ENCODE measurements around the gene SUCLG2. TPM values are rescaled to one million over a fixed set of nuclear protein-coding genes. Genes with fewer than 3 reads are reported as not detected.
"Not testable (repeated sequence)": the region's sequence is repeated elsewhere in the genome, so short reads cannot be mapped to it uniquely, and the experiment has no call there.

Gene SUCLG2
- total RNA-seq, 1 experiment from 2014 or later: 49.0 TPM

DNA sequence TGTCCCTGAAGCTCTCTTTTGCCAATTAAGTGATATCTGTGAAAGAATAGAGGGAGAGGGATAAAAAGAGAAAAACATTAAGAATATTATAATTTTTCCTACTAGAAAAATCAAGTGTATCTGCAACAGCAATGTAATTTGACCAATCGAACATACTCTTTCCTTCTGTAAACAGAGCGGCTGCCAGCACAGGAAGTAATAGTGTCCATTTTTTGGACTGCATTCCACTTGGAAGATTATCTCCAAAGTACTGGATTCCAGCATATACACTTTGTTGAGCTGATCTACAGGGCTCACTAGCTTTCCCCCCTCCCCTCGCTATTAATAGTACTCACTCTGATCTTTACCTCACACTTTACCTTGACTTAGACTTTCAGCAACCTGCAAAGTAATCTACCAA, 90.4 kb downstream of the SUCLG2 start:
- no peak for DNase-seq (ENCODE audit: extremely low read depth, low read depth)

DNA sequence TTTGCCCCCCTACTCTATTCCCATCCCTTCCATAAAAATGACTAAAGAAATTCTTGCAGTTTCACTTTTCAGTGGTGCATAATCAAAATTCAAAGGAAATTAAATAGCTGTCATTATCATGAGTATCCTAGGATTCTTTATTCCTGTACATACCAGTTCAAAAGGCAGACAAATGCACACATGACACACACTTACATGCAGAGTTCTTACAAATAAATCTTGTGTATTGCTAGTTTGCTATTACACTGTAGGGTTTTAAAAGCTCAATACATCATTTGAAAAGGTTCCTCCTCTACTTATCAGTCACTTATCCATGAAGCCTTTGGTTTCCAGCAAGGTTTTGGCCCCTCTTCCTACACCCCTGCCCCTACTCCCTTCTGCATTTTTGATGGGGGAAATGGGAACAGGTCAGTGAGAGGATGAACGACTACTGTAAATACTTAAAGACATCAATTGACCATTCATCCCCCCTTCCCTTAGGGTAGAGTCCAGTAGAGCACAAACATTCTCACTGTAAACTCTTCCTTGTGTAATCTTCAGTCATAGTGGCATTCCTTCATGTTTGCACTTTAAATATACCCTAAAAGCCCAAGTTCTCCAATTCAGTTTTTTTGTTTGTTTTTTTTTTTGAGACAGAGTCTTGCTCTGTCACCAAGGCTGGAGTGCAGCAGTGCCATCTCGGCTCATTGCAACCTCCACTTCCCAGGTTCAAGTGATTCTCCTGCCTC, 92.6 kb downstream of the SUCLG2 start:
- DNase-seq (ENCODE audit: extremely low read depth, low read depth): no peak

GRCh38 chr3:67561266-67561665, 93.1 kb downstream of the SUCLG2 start:
- DNase-seq (ENCODE audit: extremely low read depth, low read depth): no peak

GRCh38 chr3:67559029-67559605, 95.3 kb downstream of the SUCLG2 start:
- DNase-seq (ENCODE audit: extremely low read depth, low read depth): no peak

DNA sequence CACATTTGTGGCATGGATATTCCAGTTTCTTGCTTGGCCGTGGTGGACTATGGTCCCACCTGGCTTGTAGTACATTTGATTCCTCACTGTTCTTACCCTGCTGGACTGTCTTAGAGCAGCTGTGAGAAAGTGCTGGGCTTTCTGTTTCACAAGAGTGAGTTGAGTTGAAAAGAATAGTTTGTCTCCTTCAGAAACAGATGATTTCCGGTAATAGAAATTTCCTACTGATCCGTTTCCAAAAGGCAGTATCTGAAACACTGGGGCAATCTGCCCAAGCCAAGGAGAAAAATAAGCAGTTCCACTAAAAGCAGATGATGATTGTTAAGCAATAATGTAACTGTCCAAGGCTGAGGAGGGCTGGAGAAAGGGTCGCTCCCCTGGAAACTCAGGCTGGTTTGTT, 96.0 kb downstream of the SUCLG2 start:
- no peak for DNase-seq (ENCODE audit: extremely low read depth, low read depth)

DNA sequence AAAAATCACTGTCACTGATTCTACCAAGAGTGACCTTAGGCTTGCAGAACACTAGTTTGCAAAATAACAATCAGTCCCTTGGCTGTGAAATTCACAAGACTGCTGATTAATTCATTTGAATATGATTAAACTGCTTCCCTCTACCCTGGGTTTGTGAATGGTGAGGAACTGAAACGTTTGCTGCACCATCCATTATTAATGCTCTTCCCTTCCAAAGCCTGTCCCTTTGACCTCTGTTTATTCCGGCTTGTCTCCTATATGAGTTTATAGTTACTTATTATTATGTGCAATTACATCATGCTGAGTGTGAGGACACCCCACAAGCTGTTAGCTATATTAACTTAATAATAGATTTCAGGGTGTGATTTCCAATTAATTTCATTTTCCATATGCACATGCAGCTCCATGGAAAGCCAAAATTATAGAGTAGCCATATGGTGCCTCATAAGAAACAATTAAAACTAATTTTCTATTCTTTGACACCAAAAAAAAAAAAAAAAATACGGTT, 96.5 kb downstream of the SUCLG2 start:
- DNase-seq (ENCODE audit: extremely low read depth, low read depth): no peak

DNA sequence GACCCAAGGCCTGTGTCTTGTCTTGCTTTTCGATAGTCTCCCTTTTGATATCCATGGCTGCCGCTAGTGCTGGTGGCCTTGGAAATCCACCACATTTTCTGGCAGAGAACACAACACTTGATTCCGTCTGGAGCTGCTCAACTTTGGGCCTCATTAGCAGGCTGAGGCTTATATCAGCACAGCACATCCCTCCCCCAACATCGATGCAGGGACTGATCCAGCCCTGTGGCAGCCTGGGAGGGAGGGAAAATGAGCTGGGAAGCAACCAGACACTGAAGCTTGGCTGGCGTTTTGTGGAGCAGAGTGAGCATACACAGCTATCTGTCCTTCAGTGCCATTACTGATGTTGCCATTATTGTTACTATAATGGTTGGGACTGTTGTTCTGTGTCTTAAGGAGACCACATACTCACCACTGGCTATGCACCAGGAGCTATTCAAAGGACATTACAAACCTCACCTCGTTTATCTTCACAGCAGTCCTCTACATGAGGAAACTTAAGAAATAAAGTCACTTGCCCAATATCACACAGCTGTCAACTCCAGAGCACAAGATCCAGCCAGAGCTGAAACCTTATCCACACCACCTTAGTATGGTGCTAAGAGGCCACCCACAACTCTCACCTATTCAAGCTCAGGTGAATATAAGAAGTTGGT, 102.9 kb downstream of the SUCLG2 start:
- no peak for DNase-seq (ENCODE audit: extremely low read depth, low read depth)

- no peak for DNase-seq (ENCODE audit: extremely low read depth, low read depth)
Observed at GRCh38 chr3:67550541-67550940, 103.9 kb downstream of the SUCLG2 start.

DNA sequence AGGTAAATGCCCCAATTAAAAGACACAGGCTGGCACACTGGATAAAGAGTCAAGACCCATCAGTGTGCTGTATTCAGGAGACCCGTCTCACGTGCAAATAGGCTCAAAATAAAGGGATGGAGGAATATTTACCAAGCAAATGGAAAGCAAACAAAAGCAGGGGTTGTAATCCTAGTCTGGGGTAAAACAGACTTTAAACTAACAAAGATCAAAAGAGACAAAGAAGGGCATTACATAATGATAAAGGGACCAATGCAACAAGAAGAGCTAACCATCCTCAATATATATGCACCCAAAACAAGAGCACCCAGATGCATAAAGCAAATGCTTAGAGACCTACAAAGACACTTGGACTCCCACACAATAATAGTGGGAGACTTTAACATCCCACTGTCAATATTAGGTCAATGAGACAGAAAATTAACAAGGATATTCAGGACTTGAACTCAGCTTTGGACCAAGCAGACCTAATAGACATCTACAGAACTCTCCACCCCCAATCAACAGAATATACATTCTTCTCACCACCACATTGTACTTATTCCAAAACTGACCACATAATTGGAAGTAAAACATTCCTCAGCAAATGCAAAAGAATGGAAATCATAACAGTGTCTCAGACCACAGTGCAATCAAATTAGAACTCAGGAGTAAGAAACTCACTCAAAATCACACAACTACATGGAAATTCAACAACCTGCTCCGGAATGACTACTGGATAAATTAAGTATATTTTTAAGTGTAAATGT, 111.7 kb downstream of the SUCLG2 start:
- DNase-seq (ENCODE audit: extremely low read depth, low read depth): not testable (repeated sequence)

- DNase-seq (ENCODE audit: extremely low read depth, low read depth): no peak
Observed at GRCh38 chr3:67540198-67540894, 114.1 kb downstream of the SUCLG2 start.

- not testable (repeated sequence) for DNase-seq (ENCODE audit: extremely low read depth, low read depth)
Observed at GRCh38 chr3:67537203-67537602, 117.2 kb downstream of the SUCLG2 start.

GRCh38 chr3:67535006-67535405, 119.4 kb downstream of the SUCLG2 start:
- no peak for DNase-seq (ENCODE audit: extremely low read depth, low read depth)

DNA sequence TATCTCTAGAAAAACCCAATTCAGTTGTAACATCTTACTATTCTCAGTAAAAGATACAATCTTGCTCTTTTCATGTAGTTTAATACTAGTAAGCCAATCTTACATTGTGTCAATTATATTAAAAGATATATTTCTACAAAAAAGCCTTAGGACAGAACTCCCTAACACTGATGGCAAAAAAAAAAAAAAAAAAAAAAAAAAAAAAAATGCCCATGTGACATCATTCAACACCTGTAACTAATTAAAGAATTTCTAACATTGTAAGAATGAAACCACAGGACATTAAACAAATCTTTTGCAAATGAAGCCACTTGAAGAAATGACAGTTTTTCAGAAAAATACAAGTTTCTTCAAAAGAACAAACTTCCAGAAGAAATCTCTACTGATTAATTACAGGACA, 119.8 kb downstream of the SUCLG2 start:
- no peak for DNase-seq (ENCODE audit: extremely low read depth, low read depth)

- no peak for DNase-seq (ENCODE audit: extremely low read depth, low read depth)
Observed at GRCh38 chr3:67531181-67532101, 123.0 kb downstream of the SUCLG2 start.

DNA sequence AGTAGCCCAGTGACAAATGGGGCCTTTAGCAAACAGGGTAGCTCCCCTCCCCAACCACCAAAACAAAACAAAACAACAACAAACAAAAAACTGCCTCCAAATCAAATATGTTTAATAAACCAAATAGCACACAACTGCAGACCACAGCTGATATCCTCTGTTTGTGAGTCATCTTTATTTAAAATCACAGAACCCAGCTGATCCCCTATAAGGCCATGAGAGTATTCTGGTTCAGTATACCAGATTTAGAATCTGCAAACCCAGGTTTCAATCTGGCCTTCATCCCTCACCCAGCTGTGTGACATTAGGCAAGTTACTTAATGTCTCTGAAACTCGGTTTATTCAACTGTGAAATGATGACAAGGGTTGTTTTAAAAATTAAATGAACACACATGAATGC, 124.5 kb downstream of the SUCLG2 start:
- DNase-seq (ENCODE audit: extremely low read depth, low read depth): no peak

GRCh38 chr3:67529337-67529736, 125.1 kb downstream of the SUCLG2 start:
- no peak for DNase-seq (ENCODE audit: extremely low read depth, low read depth)

DNA sequence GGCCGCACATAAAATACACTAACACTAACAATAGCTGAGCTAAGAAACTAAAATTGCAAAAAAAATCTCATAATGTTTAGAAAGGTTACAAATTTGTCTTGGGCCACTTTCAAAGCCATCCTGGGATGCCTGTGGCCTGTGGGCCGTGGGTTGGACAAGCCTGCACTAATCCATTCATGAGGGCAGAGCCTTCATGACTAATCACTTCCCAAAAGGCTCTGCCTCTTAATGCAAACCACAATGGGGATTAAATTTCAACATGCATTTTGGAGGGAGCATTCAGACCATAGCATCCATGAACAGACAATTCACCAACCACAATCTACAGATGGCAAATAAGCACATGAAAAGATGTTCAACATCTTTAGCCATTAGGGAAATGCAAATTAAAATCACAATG, 128.2 kb downstream of the SUCLG2 start:
- DNase-seq (ENCODE audit: extremely low read depth, low read depth): no peak

GRCh38 chr3:67524046-67524445, 130.4 kb downstream of the SUCLG2 start:
- DNase-seq (ENCODE audit: extremely low read depth, low read depth): no peak

DNA sequence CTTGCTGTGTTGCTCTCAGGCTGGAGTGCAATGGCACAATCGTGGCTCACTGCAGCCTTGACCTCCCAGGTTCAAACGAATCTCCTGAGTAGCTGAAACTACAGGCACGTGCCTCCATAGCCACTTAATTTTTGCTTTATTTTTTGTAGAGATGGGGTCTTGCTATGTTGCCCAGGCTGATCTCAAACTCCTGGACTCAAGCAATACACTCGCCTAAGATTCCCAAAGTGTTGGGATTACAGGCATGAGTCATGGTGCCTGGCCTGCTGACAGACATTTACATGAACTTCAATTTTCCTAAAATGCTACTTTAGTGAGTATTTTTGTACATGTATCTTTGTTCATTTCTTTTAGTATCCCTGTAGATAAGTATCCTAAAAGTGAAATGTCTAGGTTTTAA, 132.3 kb downstream of the SUCLG2 start:
- DNase-seq (ENCODE audit: extremely low read depth, low read depth): no peak
